Left ventricle myocardium inferior (tissue), 1 donor: ENCODE data around the gene GAL3ST3. TPM values are rescaled to one million over a fixed set of nuclear protein-coding genes. Genes with fewer than 3 reads are reported as not detected.
"Not testable (repeated sequence)": the region's sequence is repeated elsewhere in the genome, so short reads cannot be mapped to it uniquely, and the experiment has no call there.

ENCODE experiments used
- DNase-seq: peaks from one replicate; pipeline ENCODE4 v3.0.0-alpha.2; 2020
- H3K27ac ChIP-seq: fragments of 200-600 bp; replicated peaks from 2 replicates; pipeline ENCODE4 v1.8.0; 2021
- H3K27me3 ChIP-seq: fragments of 200-600 bp; 2 replicates; pipeline ENCODE4 v1.8.0; 2021; ENCODE audit warnings: low read depth
- H3K36me3 ChIP-seq: fragments of 200-600 bp; 2 replicates; pipeline ENCODE4 v1.8.0; 2021
- H3K4me1 ChIP-seq: fragments of 200-600 bp; 2 replicates; pipeline ENCODE4 v1.8.0; 2021
- H3K4me3 ChIP-seq: fragments of 200-600 bp; 2 replicates; pipeline ENCODE4 v1.8.0; 2021; ENCODE audit warnings: mild to moderate bottlenecking, moderate library complexity
- H3K9me3 ChIP-seq: fragments of 200-600 bp; replicated peaks from 2 replicates; pipeline ENCODE4 v1.8.0; 2021
- intact Hi-C: fragments of 100-400 bp; cut with micrococcal nuclease; formaldehyde crosslinking; loops from one replicate; pipeline ENCODE4 v1.11.0; 2022
- long read RNA-seq: library from polyadenylated mRNA; unstranded; transcript quantifications from one replicate; pipeline ENCODE4 v2.0.0, GENCODE V29; 2021
- total RNA-seq: library from RNA; stranded (reverse); fragmentation: NEBNext Ultra II Directional; extraction: Animal tissue kit (Norgen Biotek cat#: 25700); gene quantifications from one replicate; pipeline ENCODE4 v1.2.1, GENCODE V29; 2021
- TF ChIP-seq, protein P1 (sequence below): fragments of 200-600 bp; IDR thresholded peaks from 2 replicates; pipeline ENCODE4 v1.8.0; 2021; ENCODE audit warnings: antibody characterized with exemption, mild to moderate bottlenecking, borderline replicate concordance
- donor health status: DM: no; HTN: yes; CAD: no; lungs with severe emphysema.

Gene GAL3ST3
- total RNA-seq, result 1.3 TPM
- long read RNA-seq, transcript GAL3ST3-201 (3 exons, 2,133 nt), result major isoform, 7 of 9 reads
- long read RNA-seq, partial matches to known transcripts, result 0 of 9 reads
- long read RNA-seq, other reads (novel, unspliced or antisense), result 2 of 9 reads

GRCh38 chr11:66048547-66049323 is at the start of gene GAL3ST3:
Gene GAL3ST3 (minus strand): TSS chr11:66049161. CDS start chr11:66045415, 3,746 bp downstream.
- TF ChIP-seq, protein P1, sequence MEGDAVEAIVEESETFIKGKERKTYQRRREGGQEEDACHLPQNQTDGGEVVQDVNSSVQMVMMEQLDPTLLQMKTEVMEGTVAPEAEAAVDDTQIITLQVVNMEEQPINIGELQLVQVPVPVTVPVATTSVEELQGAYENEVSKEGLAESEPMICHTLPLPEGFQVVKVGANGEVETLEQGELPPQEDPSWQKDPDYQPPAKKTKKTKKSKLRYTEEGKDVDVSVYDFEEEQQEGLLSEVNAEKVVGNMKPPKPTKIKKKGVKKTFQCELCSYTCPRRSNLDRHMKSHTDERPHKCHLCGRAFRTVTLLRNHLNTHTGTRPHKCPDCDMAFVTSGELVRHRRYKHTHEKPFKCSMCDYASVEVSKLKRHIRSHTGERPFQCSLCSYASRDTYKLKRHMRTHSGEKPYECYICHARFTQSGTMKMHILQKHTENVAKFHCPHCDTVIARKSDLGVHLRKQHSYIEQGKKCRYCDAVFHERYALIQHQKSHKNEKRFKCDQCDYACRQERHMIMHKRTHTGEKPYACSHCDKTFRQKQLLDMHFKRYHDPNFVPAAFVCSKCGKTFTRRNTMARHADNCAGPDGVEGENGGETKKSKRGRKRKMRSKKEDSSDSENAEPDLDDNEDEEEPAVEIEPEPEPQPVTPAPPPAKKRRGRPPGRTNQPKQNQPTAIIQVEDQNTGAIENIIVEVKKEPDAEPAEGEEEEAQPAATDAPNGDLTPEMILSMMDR, result no peak
- peak within 1 kb of the TSS; percentile 54 for H3K4me3 ChIP-seq
- intact Hi-C loops, result no loop called here
- H3K27me3 ChIP-seq, result peaks cover 34% of the 10 kb centered on the region
- H3K27ac ChIP-seq, result peak within 1 kb of the TSS; percentile 57
- no peaks in the 10 kb centered on the region for H3K9me3 ChIP-seq
- peaks cover 5% of the 10 kb centered on the region for H3K36me3 ChIP-seq
- DNase-seq, result no peak
- peaks cover 56% of the 10 kb centered on the region for H3K4me1 ChIP-seq

DNA sequence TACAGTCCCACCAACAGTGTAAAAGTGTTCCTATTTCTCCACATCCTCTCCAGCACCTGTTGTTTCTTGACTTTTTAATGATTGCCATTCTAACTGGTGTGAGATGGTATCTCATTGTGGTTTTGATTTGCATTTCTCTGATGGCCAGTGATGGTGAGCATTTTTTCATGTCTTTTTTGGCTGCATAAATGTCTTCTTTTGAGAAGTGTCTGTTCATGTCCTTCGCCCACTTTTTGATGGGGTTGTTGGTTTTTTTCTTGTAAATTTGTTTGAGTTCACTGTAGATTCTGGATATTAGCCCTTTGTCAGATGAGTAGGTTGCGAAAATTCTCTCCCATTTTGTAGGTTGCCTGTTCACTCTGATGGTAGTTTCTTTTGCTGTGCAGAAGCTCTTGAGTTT is 43.2 kb upstream of the GAL3ST3 start:
- H3K9me3 ChIP-seq, H3K36me3 ChIP-seq, H3K4me3 ChIP-seq, DNase-seq, H3K27me3 ChIP-seq, H3K27ac ChIP-seq, intact Hi-C loops: not testable (repeated sequence)
- peaks cover 25% of the 10 kb centered on the region for H3K4me1 ChIP-seq

GRCh38 chr11:66090288-66090687 is 41.3 kb upstream of the GAL3ST3 start:
- no peaks in the 10 kb centered on the region for H3K9me3 ChIP-seq
- H3K27me3 ChIP-seq, result no peaks in the 10 kb centered on the region
- intact Hi-C loops, result no loop called here
- peaks cover 32% of the 10 kb centered on the region for H3K4me1 ChIP-seq
- DNase-seq, result no peak
- no peak overlapping the region for H3K27ac ChIP-seq
- H3K36me3 ChIP-seq, result no peaks in the 10 kb centered on the region
- no peak overlapping the region for H3K4me3 ChIP-seq
- TF ChIP-seq, protein P1, result no peak

- Histone ChIP-seq H3K4me1 (peaks cover 44% of the 10 kb centered on the region), H3K27me3 (no peaks in the 10 kb centered on the region), H3K27ac (no peak overlapping the region), H3K4me3 (no peak overlapping the region), H3K9me3 (no peaks in the 10 kb centered on the region), H3K36me3 (no peaks in the 10 kb centered on the region)
- TF ChIP-seq, protein P1, result no peak
- intact Hi-C loops, result no loop called here
- no peak for DNase-seq
Measured at GRCh38 chr11:66089067-66089466, 40.1 kb upstream of the GAL3ST3 start.

DNA sequence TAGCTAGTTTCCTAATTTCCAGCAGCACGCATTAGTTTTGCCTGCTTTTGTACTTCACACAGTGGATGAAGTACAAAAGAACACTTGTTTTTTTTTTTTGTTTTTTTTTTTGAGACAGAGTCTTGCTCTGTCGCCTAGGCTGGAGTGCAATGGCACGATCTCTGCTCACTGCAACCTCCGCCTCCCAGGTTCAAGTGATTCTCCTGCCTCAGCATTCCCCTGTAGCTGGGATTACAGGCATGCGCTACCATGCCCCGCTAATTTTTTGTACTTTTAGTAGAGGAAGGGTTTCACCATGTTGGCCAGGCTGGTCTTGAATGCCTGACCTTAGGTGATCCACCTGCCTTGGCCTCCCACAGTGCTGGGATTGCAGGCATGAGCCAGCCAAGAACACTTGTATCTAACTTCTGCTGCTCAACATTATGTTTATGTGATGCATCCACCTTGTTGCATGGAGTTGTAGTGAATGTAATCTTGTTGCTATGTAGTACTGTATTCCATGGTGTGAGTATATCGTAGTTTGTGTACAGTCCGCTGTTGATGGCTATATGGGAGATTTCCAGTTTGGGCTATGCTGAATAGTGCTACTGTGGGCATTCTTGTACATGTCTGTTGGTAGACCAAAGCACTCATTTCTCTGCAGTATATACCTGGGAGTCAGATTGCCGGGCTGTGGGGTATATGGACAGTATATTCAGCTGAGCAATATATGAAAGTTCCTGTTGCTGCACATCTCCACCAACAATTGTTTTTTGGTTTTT is 38.4 kb upstream of the GAL3ST3 start:
- Histone ChIP-seq H3K27ac (no peak overlapping the region), H3K4me3 (no peak overlapping the region)
- no peak for DNase-seq

More for the DNA sequence above, 38.4 kb upstream of the GAL3ST3 start:
- no peaks in the 10 kb centered on the region for H3K27me3 ChIP-seq
- intact Hi-C loops, result no loop called here
- peaks cover 62% of the 10 kb centered on the region for H3K4me1 ChIP-seq
- H3K36me3 ChIP-seq, result no peaks in the 10 kb centered on the region
- TF ChIP-seq, protein P1, result no peak
- H3K9me3 ChIP-seq, result no peaks in the 10 kb centered on the region
